GM12878 (cell line): Measurements from ENCODE around the gene DNAJC4. TPM values are rescaled to one million over a fixed set of nuclear protein-coding genes. Genes with fewer than 3 reads are reported as not detected.

Source experiments
- ATAC-seq: fragments of 200-7000 bp; cut with Tn5 transposase; 3 replicates; pipeline ENCODE4 v1.9.1; 2020; ENCODE audit warnings: mild to moderate bottlenecking, moderate library complexity
- BruUV-seq: library from RNA; stranded (reverse); fragments of 400-500 nt; replicated peaks from 2 replicates; lab custom pipeline; 2021; lab: Mats Ljungman, UMichigan
- CTCF ChIA-PET: fragments of 300-600 bp; sonication (Branson Sonifier 250); formaldehyde crosslinking; extraction: SDS; loops from one replicate; lab custom pipeline; 2021; ENCODE audit warnings: inconsistent platforms; lab: Yijun Ruan, JAX
- POLR2A ChIA-PET: fragments of 350-600 bp; formaldehyde crosslinking; extraction: SDS; loops from one replicate; lab custom pipeline; 2021; ENCODE audit warnings: inconsistent platforms; lab: Charles Lee
- RAD21 ChIA-PET: fragments of 300-600 bp; sonication (Branson Sonifier 250); formaldehyde crosslinking; loops from one replicate; lab custom pipeline; 2023; ENCODE audit warnings: antibody characterized with exemption; ENCODE audit not compliant: unreplicated experiment; lab: Charles Lee
- SMC1A ChIA-PET: fragments of 300-600 bp; sonication (Branson Sonifier 250); formaldehyde crosslinking; loops from one replicate; lab custom pipeline; 2023; ENCODE audit not compliant: unreplicated experiment, uncharacterized antibody; lab: Charles Lee
- DNase-seq: peaks from one replicate; pipeline ENCODE4 v3.0.0-alpha.2; 2011; ENCODE audit warnings: low read depth, low spot score
- FAIRE-seq: peaks from 3 replicates; lab custom pipeline; 2011; peaks lifted over from hg19 to GRCh38; lab: Jason Lieb, UNC
- H2AFZ ChIP-seq: 2 replicates; pipeline ENCODE4 v1.6.0; 2011; ENCODE audit warnings: low read depth, low read length, control low read depth; ENCODE audit not compliant: control insufficient read depth
- H3K27ac ChIP-seq: 2 replicates; pipeline ENCODE4 v1.5.1; 2011; ENCODE audit warnings: control low read depth; ENCODE audit not compliant: control insufficient read depth, insufficient read depth
- H3K27me3 ChIP-seq, 2 experiments: replicated peaks in 1 of 2; 2 replicates each; pipeline versions ENCODE4 v1.6.0 to v1.6.1; 2011; ENCODE audit warnings: low read length in 1 of 2; ENCODE audit not compliant: control insufficient read depth in 2 of 2, insufficient read depth in 2 of 2
- H3K36me3 ChIP-seq, 2 experiments: 2 replicates each; pipeline ENCODE4 v1.5.1; 2011; ENCODE audit warnings: low read length in 1 of 2; ENCODE audit not compliant: control insufficient read depth in 2 of 2, insufficient read depth in 2 of 2
- H3K4me1 ChIP-seq: 2 replicates; pipeline ENCODE4 v1.6.1; 2011; ENCODE audit warnings: mild to moderate bottlenecking, low read length, moderate library complexity, mixed read lengths; ENCODE audit not compliant: control insufficient read depth, insufficient read depth
- H3K4me2 ChIP-seq: 2 replicates; pipeline ENCODE4 v1.6.0; 2011; ENCODE audit warnings: control low read depth; ENCODE audit not compliant: control insufficient read depth, insufficient read depth
- H3K4me3 ChIP-seq: fragments of 200-600 bp; sonication (generic); 2 replicates; pipeline ENCODE4 v1.5.1; 2016
- H3K79me2 ChIP-seq: 2 replicates; pipeline ENCODE4 v1.6.0; 2011; ENCODE audit warnings: low read length; ENCODE audit not compliant: control insufficient read depth, insufficient read depth
- H3K9ac ChIP-seq: 2 replicates; pipeline ENCODE4 v1.8.0; 2011; ENCODE audit warnings: low read length, control low read depth, mixed read lengths; ENCODE audit not compliant: control insufficient read depth, insufficient read depth
- H3K9me3 ChIP-seq: replicated peaks from 3 replicates; pipeline ENCODE4 v1.5.1; 2011; ENCODE audit warnings: mild to moderate bottlenecking, low read length; ENCODE audit not compliant: control insufficient read depth, insufficient read depth
- H4K20me1 ChIP-seq: 2 replicates; pipeline ENCODE4 v1.6.0; 2011; ENCODE audit not compliant: control insufficient read depth, insufficient read depth
- BRCA1 ChIP-seq: IDR thresholded peaks from 2 replicates; pipeline ENCODE4 v1.6.1; 2011; ENCODE audit warnings: low read depth, low read length, improper control_type of control experiment
- CBX5 ChIP-seq: sonication (generic); IDR thresholded peaks from 2 replicates; pipeline ENCODE4 v1.6.1; 2016; ENCODE audit warnings: low read depth, moderate library complexity, mild to moderate bottlenecking, inconsistent platforms
- CHD4 ChIP-seq: fragments of 200-600 bp; sonication (generic); IDR thresholded peaks from 2 replicates; pipeline ENCODE4 v1.6.1; 2016; ENCODE audit warnings: mild to moderate bottlenecking
- FOS ChIP-seq: IDR thresholded peaks from 3 replicates; pipeline ENCODE4 v1.6.1; 2011; ENCODE audit warnings: borderline replicate concordance; ENCODE audit not compliant: insufficient read length; ENCODE audit errors: extremely low read depth
- GATAD2B ChIP-seq: fragments of 450-650 bp; conservative IDR thresholded peaks from 2 replicates; pipeline ENCODE4 v1.6.1; 2017; ENCODE audit warnings: low read depth, mild to moderate bottlenecking, moderate library complexity
- LARP7 ChIP-seq: fragments of 450-650 bp; IDR thresholded peaks from 2 replicates; pipeline ENCODE4 v1.6.1; 2017; ENCODE audit warnings: mild to moderate bottlenecking
- PML ChIP-seq: IDR thresholded peaks from 2 replicates; pipeline ENCODE4 v1.6.1; 2012; ENCODE audit warnings: low read length, inconsistent platforms
- RBBP5 ChIP-seq: fragments of 200-600 bp; sonication (generic); conservative IDR thresholded peaks from 2 replicates; pipeline ENCODE4 v1.6.1; 2016
- STAT3 ChIP-seq: IDR thresholded peaks from 2 replicates; pipeline ENCODE4 v1.6.1; 2011; ENCODE audit warnings: low read depth, low read length, improper control_type of control experiment
- SUPT20H ChIP-seq: IDR thresholded peaks from 2 replicates; pipeline ENCODE4 v1.6.1; 2011; ENCODE audit warnings: low read depth, mild to moderate bottlenecking, low read length, moderate library complexity, borderline replicate concordance; ENCODE audit not compliant: control insufficient read depth
- SUZ12 ChIP-seq: fragments of 200-600 bp; sonication (generic); IDR thresholded peaks from one replicate; pipeline ENCODE4 v1.6.1; 2018; ENCODE audit warnings: antibody characterized with exemption, mild to moderate bottlenecking; ENCODE audit not compliant: unreplicated experiment
- TAF1 ChIP-seq: IDR thresholded peaks from 2 replicates; pipeline ENCODE4 v1.6.1; 2011; ENCODE audit warnings: mild to moderate bottlenecking, low read depth, low read length, borderline replicate concordance
- ZNF24 ChIP-seq: fragments of 450-650 bp; IDR thresholded peaks from 2 replicates; pipeline ENCODE4 v1.6.1; 2017; ENCODE audit warnings: antibody characterized with exemption, mild to moderate bottlenecking
- WGBS: methylation state at CpG from one replicate; pipeline ENCODE4 v1.1.6; 2016; ENCODE audit warnings: low lambda C conversion rate; ENCODE audit not compliant: insufficient replicate concordance, insufficient coverage; ENCODE audit errors: missing lambda C conversion rate; 5-methylcytosine and 5-hydroxymethylcytosine counted together
- in situ Hi-C: fragments of 300-500 bp; cut with MboI; formaldehyde crosslinking; loops from 9 replicates; pipeline ENCODE4 v1.14.3; 2018; ENCODE audit warnings: mixed read lengths
- intact Hi-C: fragments of 100-400 bp; cut with micrococcal nuclease; formaldehyde crosslinking; loops from one replicate; pipeline ENCODE4 v1.14.2; 2022; ENCODE audit not compliant: unreplicated experiment
- polyA plus RNA-seq, 11 experiments: library from polyadenylated mRNA; depleted of rRNA in 4 of 11; unstranded in 6 of 11; stranded (reverse) in 5 of 11; fragments of >200 nt; fragmentation: Nextera tagmentation in 4 of 11; fragmentation: Illumina TruSeq in 1 of 11; extraction: Ambion mirVana in 4 of 11; extraction: Trizol in 1 of 11; gene quantifications; 1 replicate in 1 of 11; 2 replicates in 10 of 11; pipeline versions ENCODE4 v1.2.1 to v1.2.3, GENCODE V29; 2011 to 2016; ENCODE audit warnings: inconsistent platforms in 2 of 11, missing spikeins in 2 of 11, low read depth in 1 of 11
- total RNA-seq, 4 experiments: library from RNA; depleted of rRNA in 3 of 4; stranded (reverse); fragments of >200 nt in 3 of 4; fragmentation: Illumina TruSeq in 1 of 4; extraction: Trizol in 1 of 4; gene quantifications; 2 replicates each; pipeline versions ENCODE4 v1.2.1 to v1.2.3, GENCODE V29; 2013 to 2021
- TF ChIP-seq, protein P1 (sequence below): IDR thresholded peaks from 2 replicates; pipeline ENCODE4 v1.6.1; 2012; ENCODE audit warnings: low read depth, low read length, improper control_type of control experiment

DNAJC4 gene
- total and polyA plus RNA-seq, 10 of the 15 experiments (the other 5 are each of a cell fraction or from before 2014, with no cell fraction given) = 3.7 to 64.9 (median 30.1) TPM

- Histone ChIP-seq H3K27me3 (no peaks in the 10 kb centered on the region), H3K27ac (no peak overlapping the region), H4K20me1 (no peaks in the 10 kb centered on the region), H3K79me2 (peaks cover 26% of the 10 kb centered on the region), H3K9ac (no peak overlapping the region), H3K36me3 (peaks cover 31 to 32% of the 10 kb centered on the region in 2 experiments), H3K4me1 (peaks cover 22% of the 10 kb centered on the region), H3K4me2 (no peak overlapping the region), H2AFZ (no peak overlapping the region), H3K9me3 (no peaks in the 10 kb centered on the region), H3K4me3 (no peak overlapping the region)
- TF ChIP-seq STAT3 (no peak), SUZ12 (no peak), TAF1 (no peak), LARP7 (no peak), ZNF24 (no peak), RBBP5 (no peak), SUPT20H (no peak), CBX5 (no peak), CHD4 (no peak), PML (no peak), BRCA1 (no peak), GATAD2B (no peak), FOS (no peak)
- TF ChIP-seq, protein P1, sequence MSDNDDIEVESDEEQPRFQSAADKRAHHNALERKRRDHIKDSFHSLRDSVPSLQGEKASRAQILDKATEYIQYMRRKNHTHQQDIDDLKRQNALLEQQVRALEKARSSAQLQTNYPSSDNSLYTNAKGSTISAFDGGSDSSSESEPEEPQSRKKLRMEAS = no peak
- FAIRE-seq = no peak
- intact Hi-C loops = no loop called here
- no peak for DNase-seq
- CTCF ChIA-PET = interaction anchor here (8.0 to 9.7 kb wide), 2 partner anchors 42 to 100 kb away, joined by 66 to 238 read pairs; partner anchors contain the start of genes CATSPERZ, ESRRA and PPP1R14B
- RAD21 ChIA-PET = no interaction called here
- ATAC-seq = no peak
- no TSS peak for BruUV-seq
- in situ Hi-C loops = loop anchor here (5.0 kb wide), 1 partner anchor 99 kb away; the partner anchor contains the start of gene CATSPERZ
- POLR2A ChIA-PET = interaction anchor here (5.8 kb wide), 1 partner anchor 100 kb away, joined by 70 read pairs; the partner anchor contains the start of genes CATSPERZ and ESRRA
- WGBS = 100% methylated on average over 9 of the region's 9 CpGs
- SMC1A ChIA-PET = no interaction called here
Observed at GRCh38 chr11:64202992-64203391, 27.4 kb upstream of the DNAJC4 start.
